Measurements from ENCODE around the gene NFKB2.

NFKB2 gene

GRCh38 chr10:102424916-102425315 lies 29.4 kb downstream of the NFKB2 start:
- DNase-seq: no peak

DNA sequence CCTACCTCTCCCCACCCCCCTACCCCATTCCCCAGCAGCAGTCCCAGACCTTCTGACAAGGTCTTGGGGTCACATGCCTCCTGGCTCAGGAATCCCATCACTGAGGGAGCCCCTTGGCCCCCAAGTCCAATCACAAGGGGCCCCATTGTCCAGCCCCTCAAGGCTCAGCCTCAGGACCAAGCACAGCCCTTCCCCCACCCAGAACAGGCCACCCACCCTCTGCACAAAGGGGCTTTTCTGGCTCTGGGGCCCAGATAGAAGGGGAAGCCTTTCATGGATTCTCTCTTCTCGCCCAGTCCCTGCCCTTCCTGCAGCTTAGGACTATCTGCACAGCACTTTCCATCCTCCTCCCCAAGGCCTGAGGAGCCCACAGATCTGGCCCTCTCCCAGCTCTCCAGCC lies 29.9 kb downstream of the NFKB2 start:
- DNase-seq: no peak

DNA sequence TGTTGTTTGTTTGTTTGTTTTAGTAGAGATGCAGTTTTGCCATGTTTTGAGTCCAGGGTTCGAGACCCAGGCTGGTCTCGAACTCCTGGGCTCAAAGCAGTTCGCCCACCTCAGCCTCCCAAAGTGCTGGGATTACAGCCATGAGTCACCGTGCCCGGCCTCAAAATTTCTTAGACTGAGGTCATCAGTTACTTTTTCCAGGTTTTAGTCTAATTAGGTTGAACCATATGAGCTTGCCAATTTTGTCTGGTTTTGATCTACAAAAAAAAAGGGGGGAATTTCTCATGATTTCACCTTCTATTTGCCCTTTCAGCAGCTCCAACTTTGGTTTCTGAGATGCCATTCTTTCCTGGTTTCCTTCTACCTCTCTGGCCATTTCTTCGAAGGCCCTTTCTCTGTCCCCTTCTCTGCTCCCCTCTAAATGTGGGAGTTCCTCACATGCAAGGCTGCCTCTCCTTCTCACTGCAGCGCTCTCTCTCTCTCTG lies 31.3 kb downstream of the NFKB2 start:
- DNase-seq: no peak

GRCh38 chr10:102429468-102429867 lies 34.0 kb downstream of the NFKB2 start:
- DNase-seq: no peak

GRCh38 chr10:102431452-102432124 lies 36.1 kb downstream of the NFKB2 start:
- DNase-seq: no peak

DNA sequence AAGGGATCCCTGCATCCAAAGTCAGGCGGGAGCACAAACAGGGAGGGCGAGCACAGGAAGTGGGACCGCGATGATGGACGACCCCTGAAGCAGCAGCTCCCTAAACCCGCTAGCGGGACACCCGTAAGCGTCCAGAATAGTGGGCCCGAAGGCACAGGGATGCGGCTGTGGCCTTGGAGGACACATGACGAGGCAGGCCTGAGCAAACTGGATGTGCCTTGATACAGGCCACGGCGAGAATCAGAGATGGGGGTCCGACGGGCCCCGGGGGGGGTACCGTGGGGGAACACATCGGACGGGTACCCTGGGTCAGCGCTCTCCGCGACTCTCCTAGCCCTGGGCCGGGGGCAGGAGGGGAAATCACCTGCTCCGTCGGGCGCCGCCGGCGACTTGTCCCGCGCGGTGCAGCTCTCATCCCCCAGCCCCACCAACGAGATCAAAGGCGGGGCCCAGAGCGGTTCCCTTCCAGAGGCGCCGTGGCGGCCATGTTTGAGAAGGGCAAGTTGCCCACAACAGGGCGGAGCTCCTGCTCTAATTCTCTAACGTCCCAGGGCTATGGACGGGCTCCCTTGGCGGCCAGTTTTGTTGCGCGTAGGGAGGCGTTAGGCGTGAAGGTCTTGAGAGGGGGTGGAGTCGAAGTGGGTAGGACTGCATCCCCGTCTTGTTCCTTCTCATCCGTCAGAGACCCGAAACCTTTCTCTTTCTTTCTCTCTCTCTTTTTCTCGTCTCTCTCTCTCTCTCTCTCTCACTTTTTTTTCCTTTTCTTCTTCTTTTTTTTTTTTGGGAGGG lies 36.9 kb downstream of the NFKB2 start, which contains the start of gene CUEDC2:
Gene CUEDC2 (minus strand): TSS at position 413 of the 789 bp plus-strand sequence. CDS start 7,386 bp downstream, outside the sequence.
- DNase-seq: peak; percentile 92

- no peak for DNase-seq
These were observed 38.1 kb downstream of the NFKB2 start for GRCh38 chr10:102433619-102434046.

GRCh38 chr10:102434394-102435132 lies 39.1 kb downstream of the NFKB2 start:
- DNase-seq: no peak

GRCh38 chr10:102435133-102435497 lies 39.6 kb downstream of the NFKB2 start:
- DNase-seq: no peak

- no peak for DNase-seq
These were observed 40.2 kb downstream of the NFKB2 start for GRCh38 chr10:102435529-102436233.

DNA sequence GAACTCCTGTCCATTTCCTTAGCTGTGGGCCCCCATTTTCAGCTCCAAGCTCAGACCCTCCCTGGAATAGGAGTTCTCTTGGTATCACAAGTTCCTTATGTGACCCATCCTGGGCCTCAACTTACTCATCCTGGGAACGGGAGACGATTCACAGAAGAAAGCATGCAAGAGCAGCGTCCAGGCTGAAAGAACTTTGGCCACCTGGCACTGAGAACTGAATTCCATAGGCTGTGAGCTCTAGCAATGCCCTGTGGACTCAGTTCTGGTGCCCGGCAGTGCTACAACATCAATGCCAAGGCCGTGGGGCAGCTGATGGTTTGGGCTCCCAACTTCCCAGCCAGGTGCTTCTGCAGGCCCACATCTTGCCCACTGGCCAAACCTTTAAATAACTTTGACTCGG lies 40.8 kb downstream of the NFKB2 start:
- no peak for DNase-seq

- DNase-seq: no peak
These were observed 42.0 kb downstream of the NFKB2 start for GRCh38 chr10:102437515-102437914.

GRCh38 chr10:102438374-102438773 lies 42.9 kb downstream of the NFKB2 start:
- DNase-seq: no peak

GRCh38 chr10:102444851-102445250 lies 49.3 kb downstream of the NFKB2 start:
- DNase-seq: no peak

- DNase-seq: peak; percentile 90
These were observed 54.0 kb downstream of the NFKB2 start for GRCh38 chr10:102449321-102450123.

GRCh38 chr10:102450124-102450373 lies 54.5 kb downstream of the NFKB2 start:
- no peak for DNase-seq

DNA sequence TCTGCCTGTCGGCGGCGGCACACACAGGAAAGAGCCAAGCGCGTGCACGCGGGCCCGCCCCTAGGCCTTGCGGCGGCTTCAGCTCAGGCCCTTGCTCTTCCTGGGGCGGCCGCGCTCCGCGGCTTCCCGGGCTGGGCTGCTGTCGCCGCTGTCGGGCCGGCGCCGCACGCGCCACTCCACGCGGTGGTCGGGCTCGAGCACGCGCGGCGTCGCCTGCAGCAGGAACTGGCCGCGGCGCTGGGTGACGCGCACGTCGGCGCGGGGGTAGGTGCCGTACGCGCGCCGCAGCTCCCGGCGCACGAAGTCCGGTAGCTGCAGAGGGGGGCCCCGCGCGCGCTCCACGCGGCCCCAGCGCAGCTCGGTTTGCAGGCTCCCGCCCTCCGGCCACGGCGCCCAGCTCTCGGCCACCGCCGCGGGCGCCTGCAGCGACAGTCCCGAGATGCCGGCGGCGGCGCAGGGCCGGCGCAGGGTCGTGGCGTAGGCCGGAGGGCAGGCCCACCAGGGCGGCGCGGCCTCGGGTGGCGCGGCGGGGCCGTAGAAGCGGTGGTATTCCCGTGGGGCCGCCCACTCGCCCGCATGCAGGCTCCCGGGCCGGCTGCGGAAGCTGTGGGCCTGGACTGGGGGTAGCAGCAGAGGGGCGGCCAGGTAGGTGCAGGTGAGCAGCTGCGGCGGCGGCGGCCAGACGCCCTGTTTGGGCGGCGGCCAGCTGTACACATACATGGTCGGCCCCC lies 55.0 kb downstream of the NFKB2 start:
- DNase-seq: peak; percentile 93

- DNase-seq: no peak
These were observed 55.8 kb downstream of the NFKB2 start, which contains the start of gene C10orf95 for GRCh38 chr10:102451105-102451969. C10orf95 (minus strand) TSS chr10:102451543; CDS start chr10:102451093, 450 bp downstream.

Measured in CD4-positive, alpha-beta T cell treated with Interferon gamma for 1 hour (primary cell).